Suprapubic skin (tissue), 4 donors: Measurements from ENCODE around the gene AP5B1. TPM values are rescaled to one million over a fixed set of nuclear protein-coding genes. Genes with fewer than 3 reads are reported as not detected.
A peak's percentile ranks its signal among the peaks of the same experiment; 100 is the strongest.

ENCODE experiments used
- DNase-seq, 2 donors: peaks; one replicate each; pipeline ENCODE4 v3.0.0-alpha.2; 2019; ENCODE audit warnings: low spot score in 2 of 2
- H3K27ac ChIP-seq: fragments of 200-600 bp; sonication (generic); one replicate; pipeline ENCODE4 v1.5.1; 2019
- H3K27me3 ChIP-seq: fragments of 200-600 bp; sonication (generic); one replicate; pipeline ENCODE4 v1.5.1; 2019
- H3K36me3 ChIP-seq: fragments of 200-600 bp; sonication (generic); one replicate; pipeline ENCODE4 v1.5.1; 2019
- H3K4me1 ChIP-seq: fragments of 200-600 bp; sonication (generic); one replicate; pipeline ENCODE4 v1.5.1; 2019
- H3K4me3 ChIP-seq: fragments of 200-600 bp; sonication (generic); one replicate; pipeline ENCODE4 v1.5.1; 2019; ENCODE audit warnings: mild to moderate bottlenecking
- H3K9me3 ChIP-seq: fragments of 200-600 bp; sonication (generic); one replicate; pipeline ENCODE4 v1.5.1; 2019
- EP300 ChIP-seq: sonication (generic); formaldehyde crosslinking; IDR thresholded peaks from one replicate; pipeline ENCODE4 v1.6.1; 2017; ENCODE audit warnings: antibody characterized with exemption
- POLR2A ChIP-seq, 2 donors: fragments of 450-650 bp; IDR thresholded peaks; one replicate each; pipeline ENCODE4 v1.6.1; 2017; ENCODE audit warnings: antibody characterized with exemption in 2 of 2, mild to moderate bottlenecking in 2 of 2, moderate library complexity in 2 of 2
- POLR2AphosphoS5 ChIP-seq, 3 donors: sonication (generic); formaldehyde crosslinking; IDR thresholded peaks; one replicate each; pipeline ENCODE4 v1.6.1; 2017; ENCODE audit warnings: antibody characterized with exemption in 3 of 3
- WGBS: methylation state at CpG from one replicate; pipeline ENCODE4 v1.1.5; 2018; 5-methylcytosine and 5-hydroxymethylcytosine counted together
- total RNA-seq, 4 donors: library from RNA; depleted of rRNA; stranded (reverse); fragments of >200 nt; gene quantifications; one replicate each; pipeline ENCODE4 v1.1.0, GENCODE V29; 2016
- TF ChIP-seq, protein P1 (sequence below), 2 donors: fragments of 200-600 bp in 1 of 2; fragments of 450-650 bp in 1 of 2; sonication (generic) in 1 of 2; IDR thresholded peaks; one replicate each; pipeline ENCODE4 v1.5.1; 2016 to 2019; ENCODE audit warnings: antibody characterized with exemption in 2 of 2, mild to moderate bottlenecking in 1 of 2, moderate library complexity in 1 of 2

AP5B1 gene
- total RNA-seq, 4 donors from 2014 or later, result 26.3 to 55.9 (median 38.1) TPM

DNA sequence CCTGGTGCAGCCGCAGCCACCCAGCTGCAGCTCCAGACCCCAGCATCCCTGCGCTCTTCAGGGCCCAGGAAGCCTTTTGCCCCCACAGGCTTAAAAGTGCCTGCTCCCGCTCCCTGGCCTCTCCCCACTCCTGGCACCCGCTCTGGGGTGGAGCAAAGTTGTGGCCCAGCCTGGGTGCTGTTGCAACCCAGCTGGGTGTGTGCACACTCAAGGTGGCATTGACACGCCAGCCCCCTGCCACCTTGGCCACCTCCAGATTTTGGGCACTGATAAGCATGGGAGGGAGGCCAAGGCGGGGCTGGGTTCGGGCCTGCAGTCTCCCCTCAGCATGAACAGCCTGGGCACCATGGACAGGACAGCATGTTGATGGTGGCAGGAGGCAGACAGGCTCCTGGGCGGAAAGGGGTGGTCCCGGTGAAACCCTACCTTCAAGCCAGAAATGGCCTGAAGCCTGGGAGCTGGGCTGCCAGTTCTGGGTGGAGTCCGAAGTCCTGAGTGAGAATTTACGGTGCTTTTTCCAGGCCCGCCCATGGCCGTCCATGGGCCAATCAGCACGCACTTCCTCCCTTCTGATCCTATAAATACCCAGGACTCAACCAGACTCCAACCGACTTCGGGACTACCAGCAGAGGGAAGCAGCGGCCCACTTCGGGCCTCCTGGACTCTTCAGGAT, 36.6 kb downstream of the AP5B1 start:
- Histone ChIP-seq H3K36me3 (no peaks in the 10 kb centered on the region), H3K4me3 (peak overlapping the region; percentile 8), H3K27ac (peak overlapping the region; percentile 59), H3K9me3 (no peaks in the 10 kb centered on the region), H3K27me3 (no peaks in the 10 kb centered on the region), H3K4me1 (peaks cover 6% of the 10 kb centered on the region)
- WGBS, result 76% methylated on average over 10 of the region's 18 CpGs
- DNase-seq, result no peak
- TF ChIP-seq, protein P1, sequence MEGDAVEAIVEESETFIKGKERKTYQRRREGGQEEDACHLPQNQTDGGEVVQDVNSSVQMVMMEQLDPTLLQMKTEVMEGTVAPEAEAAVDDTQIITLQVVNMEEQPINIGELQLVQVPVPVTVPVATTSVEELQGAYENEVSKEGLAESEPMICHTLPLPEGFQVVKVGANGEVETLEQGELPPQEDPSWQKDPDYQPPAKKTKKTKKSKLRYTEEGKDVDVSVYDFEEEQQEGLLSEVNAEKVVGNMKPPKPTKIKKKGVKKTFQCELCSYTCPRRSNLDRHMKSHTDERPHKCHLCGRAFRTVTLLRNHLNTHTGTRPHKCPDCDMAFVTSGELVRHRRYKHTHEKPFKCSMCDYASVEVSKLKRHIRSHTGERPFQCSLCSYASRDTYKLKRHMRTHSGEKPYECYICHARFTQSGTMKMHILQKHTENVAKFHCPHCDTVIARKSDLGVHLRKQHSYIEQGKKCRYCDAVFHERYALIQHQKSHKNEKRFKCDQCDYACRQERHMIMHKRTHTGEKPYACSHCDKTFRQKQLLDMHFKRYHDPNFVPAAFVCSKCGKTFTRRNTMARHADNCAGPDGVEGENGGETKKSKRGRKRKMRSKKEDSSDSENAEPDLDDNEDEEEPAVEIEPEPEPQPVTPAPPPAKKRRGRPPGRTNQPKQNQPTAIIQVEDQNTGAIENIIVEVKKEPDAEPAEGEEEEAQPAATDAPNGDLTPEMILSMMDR (IDR thresholded peaks at IDR 0.05), result peak in 1 of 2 donors; percentile 19
- TF ChIP-seq EP300, result no peak

DNA sequence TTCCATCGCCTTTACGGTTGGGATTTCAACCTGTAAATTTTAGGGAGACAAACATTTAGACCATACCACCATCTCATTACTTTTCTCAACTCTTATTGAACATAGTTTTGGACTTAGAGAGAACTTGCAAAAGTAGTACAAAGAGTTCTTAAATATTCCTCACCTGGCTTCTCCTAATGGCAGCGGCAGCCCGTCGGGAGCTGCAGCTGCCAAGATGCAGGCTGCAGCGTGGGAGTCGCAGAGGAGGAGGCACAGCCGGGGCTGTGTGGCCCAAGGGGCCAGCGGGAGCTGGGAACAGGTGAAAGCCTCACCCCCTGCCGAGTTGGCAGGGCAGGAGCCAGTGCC, 37.1 kb downstream of the AP5B1 start:
- 74% methylated on average over 7 of the region's 10 CpGs for WGBS
- no peak for DNase-seq
- TF ChIP-seq POLR2AphosphoS5 (IDR thresholded peaks at IDR 0.05), result no peak
- TF ChIP-seq, protein P1 (IDR thresholded peaks at IDR 0.05), result no peak
- no peak for TF ChIP-seq EP300
- TF ChIP-seq POLR2A (IDR thresholded peaks at IDR 0.05), result no peak
- H3K27me3 ChIP-seq, result no peaks in the 10 kb centered on the region
- peak overlapping the region; percentile 59 for H3K27ac ChIP-seq
- H3K4me3 ChIP-seq, result peak overlapping the region; percentile 8
- no peaks in the 10 kb centered on the region for H3K9me3 ChIP-seq
- H3K36me3 ChIP-seq, result no peaks in the 10 kb centered on the region
- peaks cover 6% of the 10 kb centered on the region for H3K4me1 ChIP-seq

DNA sequence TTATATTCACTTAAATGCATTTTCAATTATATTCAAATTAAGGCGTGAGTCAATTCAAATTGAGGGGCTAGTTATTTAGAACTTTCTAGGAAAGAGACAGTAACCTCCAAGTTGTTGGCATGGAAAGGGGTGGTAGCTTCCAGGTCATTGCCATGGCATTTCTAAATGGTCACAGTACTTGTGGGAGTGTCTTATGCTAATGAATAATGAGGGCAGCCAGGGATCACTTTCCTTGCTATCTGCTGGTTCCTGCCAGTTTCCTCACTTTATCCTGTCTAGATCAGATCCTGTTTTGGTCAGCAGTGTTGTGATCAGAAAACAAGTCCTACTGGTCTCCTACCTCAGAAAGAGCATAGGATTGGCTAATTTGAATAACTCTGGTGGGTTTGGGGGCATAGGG, 38.4 kb downstream of the AP5B1 start:
- TF ChIP-seq EP300 (no peak), POLR2AphosphoS5 (IDR thresholded peaks at IDR 0.05) (no peak), POLR2A (IDR thresholded peaks at IDR 0.05) (no peak)
- TF ChIP-seq, protein P1 (IDR thresholded peaks at IDR 0.05), result no peak
- no peaks in the 10 kb centered on the region for H3K36me3 ChIP-seq
- no peaks in the 10 kb centered on the region for H3K9me3 ChIP-seq
- H3K4me3 ChIP-seq, result no peak overlapping the region
- no peaks in the 10 kb centered on the region for H3K27me3 ChIP-seq
- WGBS, result 89% methylated on average over 1 of the region's 1 CpG
- H3K4me1 ChIP-seq, result peaks cover 6% of the 10 kb centered on the region
- DNase-seq, result no peak
- no peak overlapping the region for H3K27ac ChIP-seq

DNA sequence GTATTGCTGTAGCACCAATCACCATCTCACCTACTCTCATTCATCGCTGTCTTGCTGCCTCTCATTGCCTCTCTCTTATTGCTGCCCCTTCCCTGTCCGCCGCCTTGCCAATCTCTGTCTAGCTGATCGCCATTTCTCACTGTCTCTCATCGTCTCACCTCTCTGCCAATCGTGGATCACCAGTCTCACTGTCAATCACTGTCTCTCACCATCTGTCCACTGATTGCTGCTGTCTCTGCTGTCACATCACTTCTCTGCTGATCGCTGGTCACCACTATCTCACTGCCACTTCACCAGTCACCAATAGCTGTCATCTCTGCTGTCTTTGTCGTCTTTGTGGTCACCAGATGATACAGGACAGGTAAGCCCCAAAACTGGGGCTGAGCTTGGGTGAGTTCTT, 39.6 kb downstream of the AP5B1 start:
- Histone ChIP-seq H3K27ac (no peak overlapping the region), H3K27me3 (no peaks in the 10 kb centered on the region), H3K36me3 (no peaks in the 10 kb centered on the region), H3K4me1 (peaks cover 6% of the 10 kb centered on the region), H3K9me3 (no peaks in the 10 kb centered on the region), H3K4me3 (no peak overlapping the region)
- 87% methylated on average over 8 of the region's 8 CpGs for WGBS
- DNase-seq, result no peak
- TF ChIP-seq, protein P1 (IDR thresholded peaks at IDR 0.05), result no peak
- TF ChIP-seq POLR2A (IDR thresholded peaks at IDR 0.05), result no peak
- TF ChIP-seq POLR2AphosphoS5 (IDR thresholded peaks at IDR 0.05), result no peak
- TF ChIP-seq EP300, result no peak

DNA sequence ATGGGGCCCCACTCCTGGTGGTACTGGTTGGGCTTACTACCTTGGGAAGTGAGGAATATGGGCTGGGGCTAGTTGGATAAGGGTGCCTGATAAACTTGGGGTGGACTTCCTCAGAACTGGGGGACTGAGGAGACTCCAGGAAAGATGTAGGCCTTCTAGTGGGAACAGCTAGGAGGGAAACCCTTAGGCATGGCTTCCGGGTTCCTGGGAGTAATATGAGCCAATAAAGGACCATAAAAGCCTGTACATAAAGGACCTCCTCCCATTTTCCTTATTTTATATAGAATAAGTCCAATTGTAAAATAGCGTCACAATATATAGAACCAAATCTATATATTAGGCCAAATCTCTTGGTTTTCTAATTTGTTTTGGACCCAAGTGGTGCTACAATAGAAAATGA, 41.8 kb downstream of the AP5B1 start:
- peaks cover 3% of the 10 kb centered on the region for H3K4me1 ChIP-seq
- H3K4me3 ChIP-seq, result no peak overlapping the region
- H3K36me3 ChIP-seq, result no peaks in the 10 kb centered on the region
- H3K27ac ChIP-seq, result no peak overlapping the region
- no peak for DNase-seq
- H3K9me3 ChIP-seq, result no peaks in the 10 kb centered on the region
- 88% methylated on average over 2 of the region's 2 CpGs for WGBS
- H3K27me3 ChIP-seq, result no peaks in the 10 kb centered on the region
- no peak for TF ChIP-seq EP300
- TF ChIP-seq POLR2A (IDR thresholded peaks at IDR 0.05), result no peak
- TF ChIP-seq, protein P1 (IDR thresholded peaks at IDR 0.05), result no peak
- TF ChIP-seq POLR2AphosphoS5 (IDR thresholded peaks at IDR 0.05), result no peak
